GM18868 (cell line): ENCODE results near the gene TXN2.
"Not testable (repeated sequence)": the region's sequence is repeated elsewhere in the genome, so short reads cannot be mapped to it uniquely, and the experiment has no call there.

Experiments used
- ATAC-seq: cut with Tn5 transposase; IDR thresholded peaks from one replicate; pipeline ENCODE4 v1.9.1; 2021; ENCODE audit warnings: mild to moderate bottlenecking, moderate library complexity; ENCODE audit not compliant: unreplicated experiment

Gene TXN2, protein sequence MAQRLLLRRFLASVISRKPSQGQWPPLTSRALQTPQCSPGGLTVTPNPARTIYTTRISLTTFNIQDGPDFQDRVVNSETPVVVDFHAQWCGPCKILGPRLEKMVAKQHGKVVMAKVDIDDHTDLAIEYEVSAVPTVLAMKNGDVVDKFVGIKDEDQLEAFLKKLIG

GRCh38 chr22:36481393-36482168 is at the start of gene TXN2:
TXN2 (minus strand) TSS chr22:36481640; CDS start chr22:36480837, 803 bp downstream.
- peak; percentile 80 for ATAC-seq

- peak; percentile 94 for ATAC-seq
Measured at GRCh38 chr22:36528795-36529751, 47.6 kb upstream of the TXN2 start, which contains the start of gene EIF3D. EIF3D (minus strand) TSS chr22:36529166; CDS start chr22:36526121, 3,045 bp downstream.

DNA sequence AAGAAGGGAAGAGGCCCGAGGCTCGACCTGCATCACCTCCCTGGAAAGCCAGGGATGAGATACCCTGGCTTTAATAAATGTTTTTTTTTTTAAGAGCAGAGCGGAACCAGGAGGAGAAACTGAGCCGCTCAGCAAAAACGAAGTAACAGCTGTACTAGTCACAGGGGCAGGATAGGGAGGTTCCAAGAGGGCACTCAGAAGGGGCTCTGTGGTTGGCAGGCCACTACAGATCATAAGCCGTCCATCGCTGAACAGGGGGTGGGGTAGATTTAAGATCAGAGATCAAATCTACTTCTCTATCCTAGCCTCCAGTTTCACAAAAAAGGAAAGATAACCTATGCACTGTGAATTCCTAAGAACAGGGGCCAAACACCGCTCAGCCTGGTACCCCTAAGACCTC is 46.9 kb upstream of the TXN2 start:
- ATAC-seq: no peak

- ATAC-seq: no peak
Measured at GRCh38 chr22:36522662-36523061, 41.2 kb upstream of the TXN2 start.

GRCh38 chr22:36520423-36520822 is 39.0 kb upstream of the TXN2 start:
- no peak for ATAC-seq

GRCh38 chr22:36519906-36520305 is 38.5 kb upstream of the TXN2 start:
- not testable (repeated sequence) for ATAC-seq

DNA sequence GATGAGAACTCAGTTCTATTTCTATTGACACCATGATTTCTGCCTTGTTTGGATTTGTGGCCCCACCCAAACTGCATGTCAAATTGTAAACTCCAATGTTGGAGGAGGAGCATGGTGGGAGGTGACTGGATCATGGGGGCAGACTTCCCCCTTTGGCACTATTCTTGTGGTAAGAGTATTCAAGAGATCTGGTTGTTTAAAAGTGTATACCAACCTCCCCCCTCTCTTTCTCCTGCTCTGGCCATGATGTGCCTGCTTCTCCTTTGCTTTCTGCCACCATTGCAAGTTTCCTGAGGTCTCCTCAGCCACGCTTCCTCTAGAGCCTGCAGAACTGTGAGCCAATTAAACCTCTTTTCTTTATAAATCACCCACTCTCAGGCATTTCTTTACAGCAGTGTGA is 33.3 kb upstream of the TXN2 start:
- ATAC-seq: no peak

- ATAC-seq: no peak
Measured at GRCh38 chr22:36512991-36513390, 31.6 kb upstream of the TXN2 start.

DNA sequence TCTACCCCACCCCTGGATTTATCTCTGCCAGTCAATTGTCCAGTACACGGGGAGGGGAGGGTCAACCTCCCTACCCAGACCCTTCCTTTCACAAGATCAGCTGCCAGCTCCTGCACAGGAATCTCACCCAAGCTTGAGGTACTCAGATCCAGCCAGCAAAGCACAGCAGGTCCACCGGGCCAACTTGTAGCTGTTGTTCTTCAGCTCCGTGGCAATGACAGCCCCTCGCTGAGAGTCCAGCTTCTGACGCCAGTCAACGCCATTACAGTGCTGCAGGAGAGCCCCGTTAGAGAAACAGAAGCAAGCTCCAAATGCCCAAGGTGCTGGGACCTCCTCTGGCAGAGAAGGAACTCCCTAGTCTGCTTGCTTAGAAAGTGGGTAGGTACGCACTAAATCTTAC is 30.9 kb upstream of the TXN2 start:
- no peak for ATAC-seq

DNA sequence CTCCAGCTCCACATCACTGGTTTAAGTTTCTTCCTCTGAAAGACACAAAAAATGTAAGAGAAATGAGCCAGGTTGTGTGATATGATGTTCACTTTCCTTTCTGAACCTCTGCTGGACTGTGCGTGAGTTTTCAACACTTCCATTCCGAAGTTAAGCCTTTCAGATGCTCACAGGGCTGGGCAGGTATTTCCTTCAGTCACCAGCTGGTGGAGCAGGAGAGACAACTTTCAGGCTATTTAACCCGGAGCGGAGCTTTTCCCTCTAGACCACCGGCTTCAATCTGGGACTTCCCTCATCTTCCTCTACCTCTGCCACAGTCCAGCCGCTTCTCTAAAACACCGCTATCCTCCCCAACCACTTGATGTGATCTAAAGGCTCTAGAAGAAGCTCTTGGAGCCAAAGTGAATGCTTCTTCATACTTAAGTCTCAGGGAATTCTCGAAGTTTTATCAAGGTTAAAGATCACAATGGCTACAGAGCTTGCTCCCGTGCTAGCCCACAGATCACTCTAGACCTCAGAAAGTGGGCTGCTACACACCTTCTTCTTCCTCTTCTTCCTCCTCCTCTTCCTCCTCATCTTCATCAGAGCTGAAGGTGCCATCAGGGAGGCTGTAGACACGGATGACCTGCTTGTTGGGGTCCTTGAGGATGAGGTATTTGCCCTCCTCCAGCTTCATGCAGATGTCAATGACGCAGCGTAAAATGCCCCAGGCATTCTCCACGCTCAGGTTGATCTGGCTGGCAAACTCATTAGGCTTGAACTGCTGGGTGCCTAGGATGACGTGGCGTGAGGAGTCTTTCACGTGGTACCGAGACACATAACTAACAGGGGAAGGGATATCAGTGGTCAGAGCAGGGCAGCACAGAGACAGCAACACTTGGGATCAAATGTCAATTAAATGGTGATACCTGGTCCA is 29.8 kb upstream of the TXN2 start:
- no peak for ATAC-seq

DNA sequence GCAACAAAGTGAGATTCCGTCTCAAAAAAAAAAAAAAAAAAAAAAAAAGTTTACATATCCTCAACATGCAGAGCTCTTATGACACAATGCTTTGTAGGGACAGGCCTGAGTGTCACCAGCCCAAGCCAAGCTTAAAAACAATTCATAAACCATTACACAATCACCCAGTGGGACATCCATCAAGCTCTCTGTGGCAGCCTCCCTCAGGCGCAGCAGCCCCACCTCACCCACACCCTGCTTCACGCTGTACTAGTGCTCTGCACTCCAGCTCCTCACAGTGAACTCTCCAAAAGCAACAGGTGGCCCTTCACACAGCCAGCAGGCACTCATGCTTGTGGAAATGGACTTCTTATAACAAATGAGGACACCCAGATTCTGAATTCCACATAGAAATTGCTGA is 28.9 kb upstream of the TXN2 start:
- ATAC-seq: no peak

DNA sequence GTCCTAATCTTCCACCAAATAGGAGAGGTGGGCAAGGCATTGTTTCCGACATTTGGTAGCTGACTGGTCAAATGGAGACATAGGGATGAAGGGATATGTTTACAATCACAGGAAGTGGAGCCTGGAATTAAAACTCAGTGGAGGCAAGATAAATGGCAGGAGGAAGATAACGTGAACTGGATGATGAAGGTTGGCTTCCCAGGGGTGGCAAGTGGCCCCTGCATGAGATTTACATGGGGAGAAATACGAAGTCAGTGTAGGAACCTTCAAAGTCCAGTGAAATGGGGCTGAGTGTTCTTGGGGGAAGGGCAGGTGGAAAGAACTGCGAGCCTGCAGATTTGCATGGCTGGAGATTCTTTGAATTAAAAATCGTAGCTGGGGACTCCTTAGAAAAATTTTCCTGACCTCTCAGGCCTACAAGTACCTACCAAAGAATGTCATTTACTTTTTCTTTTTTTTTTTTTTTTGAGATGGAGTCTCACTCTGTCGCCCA is 26.1 kb upstream of the TXN2 start:
- no peak for ATAC-seq

GRCh38 chr22:36506637-36507517 is 25.4 kb upstream of the TXN2 start, which contains the start of gene FOXRED2:
FOXRED2 (minus strand) TSS chr22:36507040; CDS start chr22:36506422, 618 bp downstream.
- ATAC-seq: peak; percentile 78

- no peak for ATAC-seq
Measured at GRCh38 chr22:36505998-36506635, 24.7 kb upstream of the TXN2 start.

DNA sequence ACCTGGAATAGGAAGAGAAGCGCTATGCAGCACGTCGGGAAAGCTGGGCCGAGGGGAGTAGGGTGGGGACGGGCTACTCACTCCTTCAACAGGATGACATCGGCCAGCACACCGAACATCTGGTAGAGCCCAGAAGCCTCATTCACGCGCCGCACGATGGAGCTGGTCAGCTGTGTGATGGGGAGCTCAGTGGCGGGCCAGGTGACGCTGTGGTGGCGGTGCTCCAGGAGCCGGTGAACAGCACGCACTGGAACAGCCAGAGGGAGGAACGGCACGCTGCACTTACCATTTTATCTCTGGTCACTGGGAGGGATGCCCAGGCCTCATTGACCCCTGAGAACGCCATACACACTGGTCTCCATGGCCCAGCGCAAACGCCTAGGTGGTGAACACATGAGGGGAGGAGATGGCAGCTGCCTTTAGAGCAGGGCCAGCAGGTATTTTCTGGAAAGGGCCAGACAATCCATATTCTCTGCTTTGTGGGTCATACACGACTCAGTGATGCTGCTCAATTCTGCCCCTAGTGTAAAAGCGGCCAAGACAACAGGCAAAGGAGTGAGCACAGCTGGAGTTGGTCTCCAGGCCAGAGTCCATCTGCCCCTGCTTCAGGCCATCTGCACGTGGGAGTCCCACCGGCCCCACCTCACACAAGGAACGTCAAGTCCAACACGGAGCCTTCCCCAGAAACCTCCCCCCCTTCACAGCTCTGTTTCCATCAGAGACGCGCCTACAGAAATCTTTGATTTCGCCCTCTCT is 16.6 kb upstream of the TXN2 start:
- ATAC-seq: no peak

GRCh38 chr22:36493690-36494110 is 12.3 kb upstream of the TXN2 start:
- peak; percentile 76 for ATAC-seq

DNA sequence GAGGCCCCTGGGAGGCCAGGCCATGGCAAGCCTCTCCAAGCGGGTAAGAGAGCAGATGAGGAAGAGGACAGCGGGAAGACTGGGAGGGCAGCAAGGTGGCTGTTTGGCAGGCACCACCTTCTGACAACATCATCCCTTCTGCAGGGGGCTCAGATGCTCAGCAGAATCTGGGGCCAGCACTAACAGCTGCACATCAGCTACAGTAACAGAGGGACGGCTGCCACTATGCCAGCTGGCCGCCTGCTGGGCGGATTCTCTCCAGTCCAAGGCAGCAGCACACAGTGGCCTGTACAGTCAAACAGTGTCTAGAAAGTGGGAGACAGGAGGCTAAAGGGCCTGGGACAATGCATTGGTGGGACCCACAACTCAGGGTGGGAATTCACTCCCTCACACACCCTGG is 10.7 kb upstream of the TXN2 start:
- ATAC-seq: no peak

DNA sequence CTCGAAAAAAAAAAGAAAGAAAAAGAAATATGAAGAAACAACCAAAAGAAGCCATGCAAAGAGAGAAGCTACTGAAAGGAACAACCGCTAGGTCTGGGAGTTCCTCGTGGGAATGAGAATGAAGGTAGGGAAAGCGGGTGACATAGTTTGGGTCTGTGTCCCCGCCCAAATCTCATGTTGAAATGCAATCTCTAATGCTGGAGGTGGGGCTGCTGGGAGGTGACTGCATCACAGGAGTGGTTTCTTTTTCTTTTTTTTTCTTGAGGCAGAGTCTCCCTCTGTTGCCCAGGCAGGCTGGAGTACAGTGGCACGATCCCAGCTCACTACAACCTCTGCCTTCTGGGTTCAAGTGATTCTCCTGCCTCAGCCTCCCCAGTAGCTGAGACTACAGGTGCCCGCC is 9.7 kb upstream of the TXN2 start:
- no peak for ATAC-seq
